GM12878 (cell line): ENCODE measurements around the gene SERPINH1. TPM values are rescaled to one million over a fixed set of nuclear protein-coding genes. Genes with fewer than 3 reads are reported as not detected.

Experiments used
- CREM ChIP-seq: IDR thresholded peaks from 2 replicates; pipeline ENCODE4 v1.6.1; 2014; ENCODE audit warnings: antibody characterized with exemption, low read depth
- ETV6 ChIP-seq, 2 experiments: fragments of 450-650 bp in 1 of 2; IDR thresholded peaks in 1 of 2; conservative IDR thresholded peaks in 1 of 2; 2 replicates each; pipeline ENCODE4 v1.6.1; 2014; ENCODE audit warnings: antibody characterized with exemption in 1 of 2, borderline replicate concordance in 1 of 2, low read depth in 1 of 2, mild to moderate bottlenecking in 1 of 2, moderate library complexity in 1 of 2
- FOXM1 ChIP-seq: IDR thresholded peaks from 2 replicates; pipeline ENCODE4 v1.6.1; 2012; ENCODE audit warnings: low read depth, mild to moderate bottlenecking, inconsistent platforms, low read length, moderate library complexity
- HDAC2 ChIP-seq: fragments of 200-600 bp; sonication (generic); IDR thresholded peaks from 2 replicates; pipeline ENCODE4 v1.6.1; 2017
- HDAC6 ChIP-seq: fragments of 200-600 bp; sonication (generic); IDR thresholded peaks from one replicate; pipeline ENCODE4 v1.8.0; 2017; ENCODE audit warnings: antibody characterized with exemption; ENCODE audit not compliant: unreplicated experiment
- IKZF1 ChIP-seq: fragments of 450-650 bp; conservative IDR thresholded peaks from 2 replicates; pipeline ENCODE4 v1.6.1; 2017; ENCODE audit warnings: antibody characterized with exemption, mild to moderate bottlenecking
- MEF2A ChIP-seq: IDR thresholded peaks from 2 replicates; pipeline ENCODE4 v1.6.1; 2011; ENCODE audit warnings: low read depth, mild to moderate bottlenecking, low read length, moderate library complexity; ENCODE audit not compliant: insufficient read depth
- NR2C1 ChIP-seq: fragments of 450-650 bp; IDR thresholded peaks from 2 replicates; pipeline ENCODE4 v1.6.1; 2017; ENCODE audit warnings: antibody characterized with exemption, mild to moderate bottlenecking, moderate library complexity
- NR2C2 ChIP-seq: IDR thresholded peaks from 2 replicates; pipeline ENCODE4 v1.6.1; 2011; ENCODE audit warnings: borderline replicate concordance, low read depth; ENCODE audit not compliant: control insufficient read depth, insufficient read length
- PAX8 ChIP-seq: fragments of 450-650 bp; IDR thresholded peaks from 2 replicates; pipeline ENCODE4 v1.6.1; 2017; ENCODE audit warnings: mild to moderate bottlenecking, moderate library complexity
- PBX3 ChIP-seq: IDR thresholded peaks from 2 replicates; pipeline ENCODE4 v1.6.1; 2011; ENCODE audit warnings: mild to moderate bottlenecking, low read depth, low read length, moderate library complexity; ENCODE audit not compliant: insufficient replicate concordance
- POLR2AphosphoS2 ChIP-seq: IDR thresholded peaks from 2 replicates; pipeline ENCODE4 v1.6.1; 2011; ENCODE audit warnings: low read depth, mild to moderate bottlenecking, low read length, improper control_type of control experiment, moderate library complexity
- POLR2AphosphoS5 ChIP-seq: IDR thresholded peaks from 2 replicates; pipeline ENCODE4 v1.6.1; 2011; ENCODE audit warnings: mild to moderate bottlenecking, low read length, inconsistent platforms
- RB1 ChIP-seq: fragments of 450-650 bp; formaldehyde crosslinking; IDR thresholded peaks from 2 replicates; pipeline ENCODE4 v1.6.1; 2017; ENCODE audit warnings: mild to moderate bottlenecking, borderline replicate concordance
- RCOR1 ChIP-seq: conservative IDR thresholded peaks from 2 replicates; pipeline ENCODE4 v1.6.1; 2012; ENCODE audit warnings: low read depth, low read length, improper control_type of control experiment
- SPI1 ChIP-seq: IDR thresholded peaks from 2 replicates; pipeline ENCODE4 v1.6.1; 2011; ENCODE audit warnings: low read depth, mild to moderate bottlenecking, low read length, moderate library complexity, borderline replicate concordance; ENCODE audit not compliant: insufficient read depth
- YBX1 ChIP-seq: fragments of 450-650 bp; IDR thresholded peaks from 2 replicates; pipeline ENCODE4 v1.6.1; 2016; ENCODE audit warnings: antibody characterized with exemption
- ZBTB40 ChIP-seq: fragments of 450-650 bp; IDR thresholded peaks from 2 replicates; pipeline ENCODE4 v1.6.1; 2016; ENCODE audit warnings: mild to moderate bottlenecking, moderate library complexity, borderline replicate concordance
- ZNF207 ChIP-seq: fragments of 450-650 bp; IDR thresholded peaks from 2 replicates; pipeline ENCODE4 v1.6.1; 2014; ENCODE audit warnings: antibody characterized with exemption, mild to moderate bottlenecking, borderline replicate concordance
- ZNF592 ChIP-seq: fragments of 450-650 bp; IDR thresholded peaks from 2 replicates; pipeline ENCODE4 v1.6.1; 2017; ENCODE audit warnings: mild to moderate bottlenecking, moderate library complexity
- polyA plus RNA-seq, 11 experiments: library from polyadenylated mRNA; depleted of rRNA in 4 of 11; unstranded in 6 of 11; stranded (reverse) in 5 of 11; fragments of >200 nt; fragmentation: Nextera tagmentation in 4 of 11; fragmentation: Illumina TruSeq in 1 of 11; extraction: Ambion mirVana in 4 of 11; extraction: Trizol in 1 of 11; gene quantifications; 1 replicate in 1 of 11; 2 replicates in 10 of 11; pipeline versions ENCODE4 v1.2.1 to v1.2.3, GENCODE V29; 2011 to 2016; ENCODE audit warnings: inconsistent platforms in 2 of 11, missing spikeins in 2 of 11, low read depth in 1 of 11
- total RNA-seq, 4 experiments: library from RNA; depleted of rRNA in 3 of 4; stranded (reverse); fragments of >200 nt in 3 of 4; fragmentation: Illumina TruSeq in 1 of 4; extraction: Trizol in 1 of 4; gene quantifications; 2 replicates each; pipeline versions ENCODE4 v1.2.1 to v1.2.3, GENCODE V29; 2013 to 2021

Gene SERPINH1
- total and polyA plus RNA-seq, 10 of the 15 experiments (the other 5 are each of a cell fraction or from before 2014, with no cell fraction given), result 0.34 to 19.8 (median 13.7) TPM

GRCh38 chr11:75562048-75562835 lies at the start of gene SERPINH1 (continued):
- TF ChIP-seq ETV6 (conservative IDR thresholded peaks at IDR 0.05 in 1 of 2, IDR thresholded peaks at IDR 0.05 in 1 of 2; ENCODE audit: borderline replicate concordance in 1 of 2, low read depth in 1 of 2), result 0 out of 4 replicates have a peak, but pooled peaks of 1 of the 2 experiments have one; percentile 40
- TF ChIP-seq MEF2A, result 0 out of 2 replicates have a peak, but pooled peaks have one; percentile 34
- no peak for TF ChIP-seq PBX3
- peak; percentile 67; the same call in 1 of the 2 replicates for TF ChIP-seq SPI1
- TF ChIP-seq HDAC6, result no peak
- no peak for TF ChIP-seq PAX8
- TF ChIP-seq ZNF207, result no peak
- no peak for TF ChIP-seq YBX1
- no peak for TF ChIP-seq ZNF592
- TF ChIP-seq NR2C2, result no peak
- no peak for TF ChIP-seq RCOR1
- TF ChIP-seq RB1, result no peak; the same call in 1 of the 2 replicates
- peak; percentile 75 for TF ChIP-seq POLR2AphosphoS2
- TF ChIP-seq FOXM1, result no peak
- TF ChIP-seq NR2C1, result peak; percentile 9; the same call in 1 of the 2 replicates
- TF ChIP-seq IKZF1, result peak; percentile 61
- TF ChIP-seq POLR2AphosphoS5, result peak; percentile 96
- no peak for TF ChIP-seq HDAC2
- TF ChIP-seq ZBTB40, result peak; percentile 77; the same call in 1 of the 2 replicates
- TF ChIP-seq CREM, result 0 out of 2 replicates have a peak, but pooled peaks have one; percentile 50
